ENCODE results near the gene VPS41. TPM values are rescaled to one million over a fixed set of nuclear protein-coding genes. Genes with fewer than 3 reads are reported as not detected.

The VPS41 gene
- polyA plus RNA-seq, 1 of the 3 experiments (the other 2 are of a cell fraction), result 20.4 TPM

DNA sequence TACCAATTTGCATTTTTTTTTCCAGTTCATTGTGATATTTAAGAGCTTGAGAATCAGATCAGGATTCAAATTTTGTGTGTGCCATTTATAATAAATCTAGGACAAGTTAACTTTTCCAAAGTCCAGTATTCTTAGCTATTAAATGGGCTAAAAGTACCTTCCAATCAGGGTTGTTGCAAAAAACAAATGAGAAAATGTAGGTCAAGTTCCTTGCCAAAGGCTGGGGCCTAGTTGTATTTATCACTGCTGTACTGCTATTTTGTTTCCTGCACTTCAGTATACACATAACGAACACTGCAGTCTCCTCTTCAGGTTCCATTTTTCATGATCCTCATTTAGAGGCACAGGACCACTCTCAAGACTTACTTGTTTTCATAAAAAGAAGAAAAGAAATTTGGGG, 7.4 kb upstream of the VPS41 start:
- H3K9me3 ChIP-seq, result no peaks in the 10 kb centered on the region
- WGBS (ENCODE audit: low lambda C conversion rate), result 47% methylated on average over 1 of the region's 1 CpG
- TF ChIP-seq, protein P1, sequence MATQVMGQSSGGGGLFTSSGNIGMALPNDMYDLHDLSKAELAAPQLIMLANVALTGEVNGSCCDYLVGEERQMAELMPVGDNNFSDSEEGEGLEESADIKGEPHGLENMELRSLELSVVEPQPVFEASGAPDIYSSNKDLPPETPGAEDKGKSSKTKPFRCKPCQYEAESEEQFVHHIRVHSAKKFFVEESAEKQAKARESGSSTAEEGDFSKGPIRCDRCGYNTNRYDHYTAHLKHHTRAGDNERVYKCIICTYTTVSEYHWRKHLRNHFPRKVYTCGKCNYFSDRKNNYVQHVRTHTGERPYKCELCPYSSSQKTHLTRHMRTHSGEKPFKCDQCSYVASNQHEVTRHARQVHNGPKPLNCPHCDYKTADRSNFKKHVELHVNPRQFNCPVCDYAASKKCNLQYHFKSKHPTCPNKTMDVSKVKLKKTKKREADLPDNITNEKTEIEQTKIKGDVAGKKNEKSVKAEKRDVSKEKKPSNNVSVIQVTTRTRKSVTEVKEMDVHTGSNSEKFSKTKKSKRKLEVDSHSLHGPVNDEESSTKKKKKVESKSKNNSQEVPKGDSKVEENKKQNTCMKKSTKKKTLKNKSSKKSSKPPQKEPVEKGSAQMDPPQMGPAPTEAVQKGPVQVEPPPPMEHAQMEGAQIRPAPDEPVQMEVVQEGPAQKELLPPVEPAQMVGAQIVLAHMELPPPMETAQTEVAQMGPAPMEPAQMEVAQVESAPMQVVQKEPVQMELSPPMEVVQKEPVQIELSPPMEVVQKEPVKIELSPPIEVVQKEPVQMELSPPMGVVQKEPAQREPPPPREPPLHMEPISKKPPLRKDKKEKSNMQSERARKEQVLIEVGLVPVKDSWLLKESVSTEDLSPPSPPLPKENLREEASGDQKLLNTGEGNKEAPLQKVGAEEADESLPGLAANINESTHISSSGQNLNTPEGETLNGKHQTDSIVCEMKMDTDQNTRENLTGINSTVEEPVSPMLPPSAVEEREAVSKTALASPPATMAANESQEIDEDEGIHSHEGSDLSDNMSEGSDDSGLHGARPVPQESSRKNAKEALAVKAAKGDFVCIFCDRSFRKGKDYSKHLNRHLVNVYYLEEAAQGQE (IDR thresholded peaks at IDR 0.05; ENCODE audit: low read depth, low read length), result no peak
- TF ChIP-seq RAD21 (IDR thresholded peaks at IDR 0.05; ENCODE audit: low read length) (no peak), TEAD4 (IDR thresholded peaks at IDR 0.05; ENCODE audit: borderline replicate concordance, insufficient read depth) (no peak), SMC3 (IDR thresholded peaks at IDR 0.05; ENCODE audit: low read depth, low read length) (no peak), FOXM1 (IDR thresholded peaks at IDR 0.05; ENCODE audit: low read depth) (no peak), YY1 (IDR thresholded peaks at IDR 0.05; ENCODE audit: low read depth) (no peak)
- TF ChIP-seq, protein P2, sequence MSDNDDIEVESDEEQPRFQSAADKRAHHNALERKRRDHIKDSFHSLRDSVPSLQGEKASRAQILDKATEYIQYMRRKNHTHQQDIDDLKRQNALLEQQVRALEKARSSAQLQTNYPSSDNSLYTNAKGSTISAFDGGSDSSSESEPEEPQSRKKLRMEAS (IDR thresholded peaks at IDR 0.05; ENCODE audit: low read depth), result no peak
- TF ChIP-seq, protein P3, sequence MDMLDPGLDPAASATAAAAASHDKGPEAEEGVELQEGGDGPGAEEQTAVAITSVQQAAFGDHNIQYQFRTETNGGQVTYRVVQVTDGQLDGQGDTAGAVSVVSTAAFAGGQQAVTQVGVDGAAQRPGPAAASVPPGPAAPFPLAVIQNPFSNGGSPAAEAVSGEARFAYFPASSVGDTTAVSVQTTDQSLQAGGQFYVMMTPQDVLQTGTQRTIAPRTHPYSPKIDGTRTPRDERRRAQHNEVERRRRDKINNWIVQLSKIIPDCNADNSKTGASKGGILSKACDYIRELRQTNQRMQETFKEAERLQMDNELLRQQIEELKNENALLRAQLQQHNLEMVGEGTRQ (IDR thresholded peaks at IDR 0.05; ENCODE audit: borderline replicate concordance, low read depth, low read length), result no peak
- TF ChIP-seq, protein P4, sequence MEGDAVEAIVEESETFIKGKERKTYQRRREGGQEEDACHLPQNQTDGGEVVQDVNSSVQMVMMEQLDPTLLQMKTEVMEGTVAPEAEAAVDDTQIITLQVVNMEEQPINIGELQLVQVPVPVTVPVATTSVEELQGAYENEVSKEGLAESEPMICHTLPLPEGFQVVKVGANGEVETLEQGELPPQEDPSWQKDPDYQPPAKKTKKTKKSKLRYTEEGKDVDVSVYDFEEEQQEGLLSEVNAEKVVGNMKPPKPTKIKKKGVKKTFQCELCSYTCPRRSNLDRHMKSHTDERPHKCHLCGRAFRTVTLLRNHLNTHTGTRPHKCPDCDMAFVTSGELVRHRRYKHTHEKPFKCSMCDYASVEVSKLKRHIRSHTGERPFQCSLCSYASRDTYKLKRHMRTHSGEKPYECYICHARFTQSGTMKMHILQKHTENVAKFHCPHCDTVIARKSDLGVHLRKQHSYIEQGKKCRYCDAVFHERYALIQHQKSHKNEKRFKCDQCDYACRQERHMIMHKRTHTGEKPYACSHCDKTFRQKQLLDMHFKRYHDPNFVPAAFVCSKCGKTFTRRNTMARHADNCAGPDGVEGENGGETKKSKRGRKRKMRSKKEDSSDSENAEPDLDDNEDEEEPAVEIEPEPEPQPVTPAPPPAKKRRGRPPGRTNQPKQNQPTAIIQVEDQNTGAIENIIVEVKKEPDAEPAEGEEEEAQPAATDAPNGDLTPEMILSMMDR (IDR thresholded peaks at IDR 0.05), result no peak
- no peak overlapping the region for H3K27ac ChIP-seq (ENCODE audit: low read depth in 2 of 2, low read length in 1 of 2)
- no peaks in the 10 kb centered on the region for H4K20me1 ChIP-seq (ENCODE audit: insufficient read depth)
- no peaks in the 10 kb centered on the region for H3K9me2 ChIP-seq
- no peaks in the 10 kb centered on the region for H3K79me2 ChIP-seq (ENCODE audit: insufficient read depth)
- H3K9ac ChIP-seq, result no peak overlapping the region
- no peak overlapping the region for H3K4me3 ChIP-seq (ENCODE audit: low read depth in 2 of 2, low read length in 1 of 2)
- no peaks in the 10 kb centered on the region for H3F3A ChIP-seq (replicated peaks; ENCODE audit: insufficient read depth)
- ChIA-PET CTCF (interaction anchor here (1.0 kb wide), 1 partner anchor 16 kb away, joined by 4 read pairs; no protein-coding TSS in a partner anchor), POLR2A (no interaction called here)
- no peak for DNase-seq
- H3K4me2 ChIP-seq, result no peak overlapping the region
- H3K27me3 ChIP-seq (ENCODE audit: insufficient read depth), result no peaks in the 10 kb centered on the region
- H3K36me3 ChIP-seq (replicated peaks in 1 of 2; ENCODE audit: control insufficient read depth in 1 of 2, insufficient read depth in 2 of 2, low read length in 1 of 2), result no peaks in the 10 kb centered on the region
- no peak overlapping the region for H2AFZ ChIP-seq (ENCODE audit: low read depth)
- no peaks in the 10 kb centered on the region for H3K4me1 ChIP-seq (ENCODE audit: control insufficient read depth in 1 of 2, insufficient read depth in 2 of 2, low read depth in 1 of 2, low read length in 1 of 2)

DNA sequence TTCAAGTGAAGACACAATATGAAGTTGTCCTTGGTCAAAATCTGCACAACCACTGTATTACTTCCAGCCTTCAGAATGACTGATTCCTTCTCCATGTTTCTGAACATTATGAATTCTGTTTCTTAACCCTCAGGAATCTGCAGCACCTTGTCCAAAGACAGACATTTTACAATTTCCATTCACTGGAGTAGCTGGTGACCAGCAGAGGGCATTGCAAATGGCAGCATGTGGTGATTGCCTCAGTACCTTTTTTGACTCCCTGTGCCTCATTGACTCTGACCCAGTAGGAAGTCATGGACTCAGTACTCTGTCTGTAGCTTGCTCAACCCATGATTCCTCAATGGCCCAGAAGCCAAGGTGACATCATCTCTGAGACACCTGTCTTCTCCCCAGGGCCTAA, 879 bp upstream of the VPS41 start:
- Histone ChIP-seq H4K20me1 (ENCODE audit: insufficient read depth) (no peaks in the 10 kb centered on the region), H3K4me1 (ENCODE audit: control insufficient read depth in 1 of 2, insufficient read depth in 2 of 2, low read depth in 1 of 2, low read length in 1 of 2) (peaks cover 0 to 6% of the 10 kb centered on the region in 2 experiments; a peak in 3 of 4 replicates), H3K27ac (ENCODE audit: low read depth in 2 of 2, low read length in 1 of 2) (no peak overlapping the region), H3K79me2 (ENCODE audit: insufficient read depth) (peaks cover 37% of the 10 kb centered on the region), H3K9me3 (no peaks in the 10 kb centered on the region), H3K4me2 (no peak overlapping the region), H3F3A (replicated peaks; ENCODE audit: insufficient read depth) (no peaks in the 10 kb centered on the region), H3K9me2 (no peaks in the 10 kb centered on the region), H3K9ac (no peak overlapping the region), H3K4me3 (ENCODE audit: low read depth in 2 of 2, low read length in 1 of 2) (no peak overlapping the region), H2AFZ (ENCODE audit: low read depth) (no peak overlapping the region), H3K36me3 (replicated peaks in 1 of 2; ENCODE audit: control insufficient read depth in 1 of 2, insufficient read depth in 2 of 2, low read length in 1 of 2) (no peaks in the 10 kb centered on the region), H3K27me3 (ENCODE audit: insufficient read depth) (no peaks in the 10 kb centered on the region)
- ChIA-PET CTCF (interaction anchor here (0.9 to 1.2 kb wide), 3 partner anchors 18 to 23 kb away, joined by 3 to 4 read pairs (median 3); no protein-coding TSS in a partner anchor), POLR2A (no interaction called here)
- TF ChIP-seq, protein P5, sequence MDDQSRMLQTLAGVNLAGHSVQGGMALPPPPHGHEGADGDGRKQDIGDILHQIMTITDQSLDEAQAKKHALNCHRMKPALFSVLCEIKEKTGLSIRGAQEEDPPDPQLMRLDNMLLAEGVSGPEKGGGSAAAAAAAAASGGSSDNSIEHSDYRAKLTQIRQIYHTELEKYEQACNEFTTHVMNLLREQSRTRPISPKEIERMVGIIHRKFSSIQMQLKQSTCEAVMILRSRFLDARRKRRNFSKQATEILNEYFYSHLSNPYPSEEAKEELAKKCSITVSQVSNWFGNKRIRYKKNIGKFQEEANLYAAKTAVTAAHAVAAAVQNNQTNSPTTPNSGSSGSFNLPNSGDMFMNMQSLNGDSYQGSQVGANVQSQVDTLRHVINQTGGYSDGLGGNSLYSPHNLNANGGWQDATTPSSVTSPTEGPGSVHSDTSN (IDR thresholded peaks at IDR 0.05), result no peak
- TF ChIP-seq, protein P6, sequence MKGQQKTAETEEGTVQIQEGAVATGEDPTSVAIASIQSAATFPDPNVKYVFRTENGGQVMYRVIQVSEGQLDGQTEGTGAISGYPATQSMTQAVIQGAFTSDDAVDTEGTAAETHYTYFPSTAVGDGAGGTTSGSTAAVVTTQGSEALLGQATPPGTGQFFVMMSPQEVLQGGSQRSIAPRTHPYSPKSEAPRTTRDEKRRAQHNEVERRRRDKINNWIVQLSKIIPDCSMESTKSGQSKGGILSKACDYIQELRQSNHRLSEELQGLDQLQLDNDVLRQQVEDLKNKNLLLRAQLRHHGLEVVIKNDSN (IDR thresholded peaks at IDR 0.05; ENCODE audit: borderline replicate concordance, low read depth), result no peak
- no peak for TF ChIP-seq FOXJ3 (CRISPR knock-in tag; IDR thresholded peaks at IDR 0.05)
- TF ChIP-seq RAD21 (IDR thresholded peaks at IDR 0.05; ENCODE audit: low read length), result no peak
- no peak for TF ChIP-seq TCF12 (IDR thresholded peaks at IDR 0.05)
- TF ChIP-seq, protein P4 (IDR thresholded peaks at IDR 0.05), result peak; percentile 31
- no peak for TF ChIP-seq EZH2phosphoT487 (IDR thresholded peaks at IDR 0.05; ENCODE audit: borderline replicate concordance, low read depth)
- no peak for TF ChIP-seq NFIC (IDR thresholded peaks at IDR 0.05; ENCODE audit: borderline replicate concordance)
- no peak for DNase-seq
